Astrocyte (in vitro differentiated cells and primary cell): ENCODE results near the gene MYO16.

Experiments
- EZH2 ChIP-seq: IDR thresholded peaks from 2 replicates; pipeline ENCODE4 v1.6.1; 2012; ENCODE audit warnings: mild to moderate bottlenecking, low read length, inconsistent platforms; ENCODE audit not compliant: insufficient read depth
- TF ChIP-seq, protein P1 (sequence below): IDR thresholded peaks from 2 replicates; pipeline ENCODE4 v1.5.1; 2011; ENCODE audit warnings: low read depth, mild to moderate bottlenecking, inconsistent platforms, low read length, moderate library complexity; ENCODE audit not compliant: insufficient read depth

DNA sequence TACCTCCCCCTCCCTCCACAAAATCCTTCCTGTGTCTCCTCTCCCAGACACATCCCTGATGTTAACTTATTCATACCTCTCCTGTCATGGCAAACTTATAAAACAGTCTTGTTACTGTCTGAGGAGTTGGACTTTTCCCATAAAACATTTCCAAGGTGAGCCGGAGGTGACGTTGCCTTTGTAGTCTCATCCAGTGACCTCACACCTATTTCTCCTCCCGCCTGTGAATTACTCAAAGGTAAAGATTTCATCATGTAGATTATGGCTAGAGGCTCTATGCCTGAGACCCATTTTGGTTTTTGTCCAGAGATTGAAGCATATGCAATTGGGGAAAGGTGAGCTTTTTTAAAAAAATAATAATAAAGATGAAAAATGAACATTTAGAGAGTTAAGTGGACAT is 529.0 kb downstream of the MYO16 start:
- TF ChIP-seq, protein P1, sequence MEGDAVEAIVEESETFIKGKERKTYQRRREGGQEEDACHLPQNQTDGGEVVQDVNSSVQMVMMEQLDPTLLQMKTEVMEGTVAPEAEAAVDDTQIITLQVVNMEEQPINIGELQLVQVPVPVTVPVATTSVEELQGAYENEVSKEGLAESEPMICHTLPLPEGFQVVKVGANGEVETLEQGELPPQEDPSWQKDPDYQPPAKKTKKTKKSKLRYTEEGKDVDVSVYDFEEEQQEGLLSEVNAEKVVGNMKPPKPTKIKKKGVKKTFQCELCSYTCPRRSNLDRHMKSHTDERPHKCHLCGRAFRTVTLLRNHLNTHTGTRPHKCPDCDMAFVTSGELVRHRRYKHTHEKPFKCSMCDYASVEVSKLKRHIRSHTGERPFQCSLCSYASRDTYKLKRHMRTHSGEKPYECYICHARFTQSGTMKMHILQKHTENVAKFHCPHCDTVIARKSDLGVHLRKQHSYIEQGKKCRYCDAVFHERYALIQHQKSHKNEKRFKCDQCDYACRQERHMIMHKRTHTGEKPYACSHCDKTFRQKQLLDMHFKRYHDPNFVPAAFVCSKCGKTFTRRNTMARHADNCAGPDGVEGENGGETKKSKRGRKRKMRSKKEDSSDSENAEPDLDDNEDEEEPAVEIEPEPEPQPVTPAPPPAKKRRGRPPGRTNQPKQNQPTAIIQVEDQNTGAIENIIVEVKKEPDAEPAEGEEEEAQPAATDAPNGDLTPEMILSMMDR, result no peak
- TF ChIP-seq EZH2, result no peak
